Lower lobe of right lung (tissue), 2 donors: ENCODE results near the gene MYRIP. TPM values are rescaled to one million over a fixed set of nuclear protein-coding genes. Genes with fewer than 3 reads are reported as not detected.

ENCODE experiments used
- ATAC-seq, 2 donors: fragments of 200-7000 bp; cut with Tn5 transposase; one replicate each; pipeline ENCODE4 v1.9.1; 2020 to 2022; ENCODE audit warnings: mild to moderate bottlenecking in 2 of 2, moderate library complexity in 2 of 2
- DNase-seq: peaks from one replicate; pipeline ENCODE4 v3.0.0-alpha.2; 2020
- H3K27ac ChIP-seq: fragments of 200-600 bp; one replicate; pipeline ENCODE4 v1.8.0; 2022
- H3K27me3 ChIP-seq: fragments of 200-600 bp; one replicate; pipeline ENCODE4 v1.8.0; 2022; ENCODE audit warnings: low read depth
- H3K36me3 ChIP-seq: fragments of 200-600 bp; one replicate; pipeline ENCODE4 v1.8.0; 2022; ENCODE audit warnings: mild to moderate bottlenecking
- H3K4me1 ChIP-seq: fragments of 200-600 bp; one replicate; pipeline ENCODE4 v1.8.0; 2022
- H3K4me3 ChIP-seq: fragments of 200-600 bp; one replicate; pipeline ENCODE4 v1.8.0; 2022; ENCODE audit warnings: mild to moderate bottlenecking
- H3K9me3 ChIP-seq: fragments of 200-600 bp; one replicate; pipeline ENCODE4 v1.8.0; 2022
- CTCF ChIP-seq: fragments of 200-600 bp; IDR thresholded peaks from one replicate; pipeline ENCODE4 v1.8.0; 2022; ENCODE audit warnings: antibody characterized with exemption, mild to moderate bottlenecking
- intact Hi-C: fragments of 100-400 bp; cut with DNase I; formaldehyde crosslinking; loops from one replicate; pipeline ENCODE4 v1.11.0; 2022
- total RNA-seq: library from RNA; stranded (reverse); fragmentation: NEBNext Ultra II Directional; extraction: Animal tissue kit (Norgen Biotek cat#: 25700); gene quantifications from one replicate; pipeline ENCODE4 v1.2.1, GENCODE V29; 2021
- donor health status: DM: no; HTN: yes; CAD: no; lungs with severe emphysema.

The MYRIP gene
- total RNA-seq, 1 donor from 2014 or later, result 1.8 TPM

- Histone ChIP-seq H3K36me3 (no peaks in the 10 kb centered on the region), H3K9me3 (no peaks in the 10 kb centered on the region), H3K27ac (no peak overlapping the region), H3K27me3 (no peaks in the 10 kb centered on the region), H3K4me3 (no peak overlapping the region), H3K4me1 (no peaks in the 10 kb centered on the region)
- no peak for TF ChIP-seq CTCF
- no peak for ATAC-seq
- no peak for DNase-seq
- intact Hi-C loops, result no loop called here
Measured at GRCh38 chr3:40255532-40255931, 446.1 kb downstream of the MYRIP start.

GRCh38 chr3:40258064-40258463, 448.7 kb downstream of the MYRIP start:
- H3K27ac ChIP-seq, result no peak overlapping the region
- no peaks in the 10 kb centered on the region for H3K9me3 ChIP-seq
- H3K36me3 ChIP-seq, result no peaks in the 10 kb centered on the region
- no peak overlapping the region for H3K4me3 ChIP-seq
- DNase-seq, result no peak
- ATAC-seq, result no peak
- no peaks in the 10 kb centered on the region for H3K4me1 ChIP-seq
- no peaks in the 10 kb centered on the region for H3K27me3 ChIP-seq
- TF ChIP-seq CTCF, result no peak
- intact Hi-C loops, result no loop called here

- Histone ChIP-seq H3K4me3 (no peak overlapping the region), H3K27me3 (no peaks in the 10 kb centered on the region), H3K36me3 (no peaks in the 10 kb centered on the region), H3K4me1 (no peaks in the 10 kb centered on the region), H3K27ac (no peak overlapping the region), H3K9me3 (no peaks in the 10 kb centered on the region)
- no peak for DNase-seq
- no peak for ATAC-seq
- intact Hi-C loops, result no loop called here
- TF ChIP-seq CTCF, result no peak
Measured at GRCh38 chr3:40258555-40258954, 449.1 kb downstream of the MYRIP start.

- H3K27ac ChIP-seq, result no peak overlapping the region
- no peaks in the 10 kb centered on the region for H3K27me3 ChIP-seq
- intact Hi-C loops, result no loop called here
- H3K36me3 ChIP-seq, result no peaks in the 10 kb centered on the region
- DNase-seq (no peak), ATAC-seq (no peak)
- TF ChIP-seq CTCF, result no peak
- no peaks in the 10 kb centered on the region for H3K9me3 ChIP-seq
- no peaks in the 10 kb centered on the region for H3K4me1 ChIP-seq
- H3K4me3 ChIP-seq, result no peak overlapping the region
Measured at GRCh38 chr3:40262331-40262730, 452.9 kb downstream of the MYRIP start.

- Histone ChIP-seq H3K9me3 (no peaks in the 10 kb centered on the region), H3K4me3 (no peak overlapping the region), H3K27ac (no peak overlapping the region), H3K4me1 (no peaks in the 10 kb centered on the region), H3K27me3 (no peaks in the 10 kb centered on the region), H3K36me3 (no peaks in the 10 kb centered on the region)
- ATAC-seq, result no peak
- intact Hi-C loops, result no loop called here
- no peak for DNase-seq
- TF ChIP-seq CTCF, result no peak
Measured at GRCh38 chr3:40264451-40264850, 455.0 kb downstream of the MYRIP start.

- Histone ChIP-seq H3K36me3 (no peaks in the 10 kb centered on the region), H3K27me3 (no peaks in the 10 kb centered on the region), H3K9me3 (no peaks in the 10 kb centered on the region), H3K27ac (no peak overlapping the region), H3K4me3 (no peak overlapping the region), H3K4me1 (no peaks in the 10 kb centered on the region)
- intact Hi-C loops, result no loop called here
- no peak for DNase-seq
- no peak for TF ChIP-seq CTCF
- ATAC-seq, result no peak
Measured at GRCh38 chr3:40265181-40265580, 455.8 kb downstream of the MYRIP start.
